Measurements from ENCODE around the gene SAAL1. TPM values are rescaled to one million over a fixed set of nuclear protein-coding genes. Genes with fewer than 3 reads are reported as not detected.

Gene SAAL1
- total RNA-seq, 1 donor from 2014 or later, result 73.4 TPM

DNA sequence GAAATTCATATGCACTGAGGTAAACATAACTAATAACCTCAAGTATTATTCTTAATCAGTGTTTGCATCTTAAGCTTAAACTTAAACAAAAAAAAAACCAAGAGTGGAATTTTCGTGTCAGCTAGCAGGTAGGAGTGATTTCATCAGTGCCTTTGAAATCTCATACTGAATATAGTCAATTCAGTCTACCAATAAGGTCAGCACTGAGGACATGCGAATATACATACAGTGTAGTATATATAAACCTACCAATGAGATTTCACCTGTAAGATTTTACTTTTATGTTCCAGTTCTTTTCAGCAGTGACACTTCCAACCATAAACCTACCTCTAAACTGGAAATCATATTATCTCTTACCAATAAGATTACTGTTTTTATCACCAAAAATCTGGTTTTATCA, 27.0 kb downstream of the SAAL1 start:
- Histone ChIP-seq H3K9ac (no peak overlapping the region), H3K36me3 (peaks cover 21% of the 10 kb centered on the region), H3K79me2 (ENCODE audit: low read depth) (no peaks in the 10 kb centered on the region), H3K27ac (no peak overlapping the region), H4K20me1 (ENCODE audit: low read depth) (no peaks in the 10 kb centered on the region), H3K4me3 (no peak overlapping the region), H3K4me1 (no peaks in the 10 kb centered on the region), H2AFZ (replicated peaks) (no peak overlapping the region), H3K4me2 (no peak overlapping the region), H3F3A (ENCODE audit: low read depth) (peaks cover 2% of the 10 kb centered on the region), H3K9me3 (ENCODE audit: low read depth) (no peaks in the 10 kb centered on the region), H3K27me3 (no peaks in the 10 kb centered on the region)
- no peaks in the 10 kb centered on the region for H3K4me1 Mint-ChIP-seq
- no peak overlapping the region for H3K27ac Mint-ChIP-seq
- TF ChIP-seq EZH2 (IDR thresholded peaks at IDR 0.05) (no peak), EZH2phosphoT487 (IDR thresholded peaks at IDR 0.05) (no peak)
- TF ChIP-seq, protein P1, sequence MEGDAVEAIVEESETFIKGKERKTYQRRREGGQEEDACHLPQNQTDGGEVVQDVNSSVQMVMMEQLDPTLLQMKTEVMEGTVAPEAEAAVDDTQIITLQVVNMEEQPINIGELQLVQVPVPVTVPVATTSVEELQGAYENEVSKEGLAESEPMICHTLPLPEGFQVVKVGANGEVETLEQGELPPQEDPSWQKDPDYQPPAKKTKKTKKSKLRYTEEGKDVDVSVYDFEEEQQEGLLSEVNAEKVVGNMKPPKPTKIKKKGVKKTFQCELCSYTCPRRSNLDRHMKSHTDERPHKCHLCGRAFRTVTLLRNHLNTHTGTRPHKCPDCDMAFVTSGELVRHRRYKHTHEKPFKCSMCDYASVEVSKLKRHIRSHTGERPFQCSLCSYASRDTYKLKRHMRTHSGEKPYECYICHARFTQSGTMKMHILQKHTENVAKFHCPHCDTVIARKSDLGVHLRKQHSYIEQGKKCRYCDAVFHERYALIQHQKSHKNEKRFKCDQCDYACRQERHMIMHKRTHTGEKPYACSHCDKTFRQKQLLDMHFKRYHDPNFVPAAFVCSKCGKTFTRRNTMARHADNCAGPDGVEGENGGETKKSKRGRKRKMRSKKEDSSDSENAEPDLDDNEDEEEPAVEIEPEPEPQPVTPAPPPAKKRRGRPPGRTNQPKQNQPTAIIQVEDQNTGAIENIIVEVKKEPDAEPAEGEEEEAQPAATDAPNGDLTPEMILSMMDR (IDR thresholded peaks at IDR 0.05), result no peak
- H3K27me3 Mint-ChIP-seq (ENCODE audit: insufficient read depth, low read depth), result no peaks in the 10 kb centered on the region
- peaks cover 19% of the 10 kb centered on the region for H3K36me3 Mint-ChIP-seq
- H3K4me3 Mint-ChIP-seq, result no peak overlapping the region
- H3K9me3 Mint-ChIP-seq, result no peaks in the 10 kb centered on the region
- DNase-seq (ENCODE audit: low spot score), result no peak

DNA sequence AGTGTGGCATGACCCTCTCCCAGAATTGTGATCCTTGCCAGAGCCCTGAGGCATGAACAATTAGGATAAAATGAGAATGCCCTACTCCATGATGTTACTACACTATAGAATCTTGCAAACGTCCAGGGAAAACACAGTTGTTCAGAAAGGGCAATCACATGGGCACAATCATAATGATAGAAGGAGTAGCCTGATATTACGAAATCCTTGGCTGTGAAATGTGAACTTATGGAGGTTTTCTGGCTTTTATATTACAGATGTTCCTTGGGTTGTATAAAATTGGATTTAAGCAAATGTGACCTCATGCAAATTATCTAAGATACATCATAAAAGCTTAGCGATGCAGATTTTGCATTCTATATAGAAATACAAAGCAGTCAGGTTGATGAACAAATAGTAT, 30.4 kb downstream of the SAAL1 start:
- Mint-ChIP-seq H3K27me3 (ENCODE audit: insufficient read depth, low read depth) (no peaks in the 10 kb centered on the region), H3K4me3 (no peak overlapping the region), H3K9me3 (no peaks in the 10 kb centered on the region), H3K27ac (no peak overlapping the region), H3K4me1 (no peaks in the 10 kb centered on the region), H3K36me3 (peaks cover 6% of the 10 kb centered on the region)
- Histone ChIP-seq H3K9ac (no peak overlapping the region), H4K20me1 (ENCODE audit: low read depth) (no peaks in the 10 kb centered on the region), H3K27ac (no peak overlapping the region), H3F3A (ENCODE audit: low read depth) (no peaks in the 10 kb centered on the region), H3K79me2 (ENCODE audit: low read depth) (no peaks in the 10 kb centered on the region), H2AFZ (replicated peaks) (no peak overlapping the region), H3K4me3 (no peak overlapping the region), H3K4me1 (no peaks in the 10 kb centered on the region), H3K4me2 (no peak overlapping the region), H3K27me3 (no peaks in the 10 kb centered on the region), H3K36me3 (peaks cover 7% of the 10 kb centered on the region), H3K9me3 (ENCODE audit: low read depth) (no peaks in the 10 kb centered on the region)
- no peak for TF ChIP-seq EZH2 (IDR thresholded peaks at IDR 0.05)
- no peak for TF ChIP-seq EZH2phosphoT487 (IDR thresholded peaks at IDR 0.05)
- TF ChIP-seq, protein P1 (IDR thresholded peaks at IDR 0.05), result no peak
- no peak for DNase-seq (ENCODE audit: low spot score)

DNA sequence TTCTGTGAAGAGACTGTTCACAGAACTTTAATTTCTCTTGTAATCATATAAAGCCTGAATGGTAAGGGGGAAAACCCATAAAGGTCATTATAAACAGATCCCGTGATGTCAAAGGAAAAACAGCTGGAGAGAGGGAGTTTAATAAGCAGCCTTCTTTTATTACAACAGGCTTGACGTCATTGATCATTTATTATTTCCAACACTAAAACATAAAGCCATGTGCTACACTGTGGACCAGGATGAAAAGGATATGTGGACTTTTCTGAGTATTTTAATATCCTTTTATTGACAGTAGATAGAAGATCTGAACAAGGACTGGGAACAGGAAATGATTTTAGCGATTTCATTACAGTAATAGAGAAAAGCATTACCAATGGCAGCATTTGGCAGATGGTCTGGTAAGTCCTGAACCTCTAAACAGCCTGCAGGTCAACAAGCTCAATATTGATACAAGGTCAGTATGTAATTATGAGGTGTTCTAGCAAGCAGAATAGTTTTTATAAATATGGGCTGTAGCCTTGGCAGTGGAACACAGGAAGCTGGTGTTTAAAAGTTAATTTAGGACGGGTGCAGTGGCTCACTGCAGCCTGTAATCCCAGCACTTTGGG, 34.7 kb downstream of the SAAL1 start:
- peaks cover 3% of the 10 kb centered on the region for H3K36me3 Mint-ChIP-seq
- H3K27ac ChIP-seq, result no peak overlapping the region
- no peaks in the 10 kb centered on the region for H3K4me1 ChIP-seq
- no peak for DNase-seq (ENCODE audit: low spot score)
- no peaks in the 10 kb centered on the region for H3K27me3 ChIP-seq
- no peak overlapping the region for H3K4me2 ChIP-seq
- no peak overlapping the region for H3K9ac ChIP-seq
- H3K27me3 Mint-ChIP-seq (ENCODE audit: insufficient read depth, low read depth), result no peaks in the 10 kb centered on the region
- H3K36me3 ChIP-seq, result no peaks in the 10 kb centered on the region
- H3K27ac Mint-ChIP-seq, result no peak overlapping the region
- H3K4me3 Mint-ChIP-seq, result no peak overlapping the region
- H3K4me1 Mint-ChIP-seq, result no peaks in the 10 kb centered on the region
- H3K9me3 Mint-ChIP-seq, result no peaks in the 10 kb centered on the region
- TF ChIP-seq, protein P1 (IDR thresholded peaks at IDR 0.05), result no peak
- TF ChIP-seq EZH2phosphoT487 (IDR thresholded peaks at IDR 0.05), result no peak
- TF ChIP-seq EZH2 (IDR thresholded peaks at IDR 0.05), result no peak
- H3F3A ChIP-seq (ENCODE audit: low read depth), result no peaks in the 10 kb centered on the region
- no peak overlapping the region for H2AFZ ChIP-seq (replicated peaks)
- H3K4me3 ChIP-seq, result no peak overlapping the region
- no peaks in the 10 kb centered on the region for H3K79me2 ChIP-seq (ENCODE audit: low read depth)
- no peaks in the 10 kb centered on the region for H4K20me1 ChIP-seq (ENCODE audit: low read depth)
- no peaks in the 10 kb centered on the region for H3K9me3 ChIP-seq (ENCODE audit: low read depth)

All from neural progenitor cell (in vitro differentiated cells).